Smooth muscle cell (in vitro differentiated cells): Measurements from ENCODE around the gene STT3B. TPM values are rescaled to one million over a fixed set of nuclear protein-coding genes. Genes with fewer than 3 reads are reported as not detected.

Experiments used
- DNase-seq: peaks from one replicate; lab custom pipeline; 2025; ENCODE audit not compliant: unreplicated experiment; lab: John Stamatoyannopoulos, UW
- H2AFZ ChIP-seq: fragments of 200-600 bp; sonication (generic); 2 replicates; pipeline ENCODE4 v1.6.0; 2016; ENCODE audit warnings: antibody characterized with exemption, low read depth, mild to moderate bottlenecking
- H3F3A ChIP-seq: fragments of 200-600 bp; sonication (generic); 2 replicates; pipeline ENCODE4 v1.6.0; 2017; ENCODE audit warnings: antibody characterized with exemption, low read depth
- H3K27ac ChIP-seq: fragments of 200-600 bp; sonication (generic); 2 replicates; pipeline ENCODE4 v1.5.1; 2016; ENCODE audit warnings: low read depth, mild to moderate bottlenecking
- H3K27me3 ChIP-seq: fragments of 200-600 bp; sonication (generic); 2 replicates; pipeline ENCODE4 v1.6.1; 2016; ENCODE audit warnings: low read depth, mild to moderate bottlenecking
- H3K36me3 ChIP-seq: fragments of 200-600 bp; sonication (generic); 2 replicates; pipeline ENCODE4 v1.5.1; 2016; ENCODE audit warnings: low read depth
- H3K4me1 ChIP-seq: fragments of 200-600 bp; sonication (generic); 2 replicates; pipeline ENCODE4 v1.5.1; 2016; ENCODE audit warnings: low read depth
- H3K4me2 ChIP-seq: fragments of 200-600 bp; sonication (generic); 2 replicates; pipeline ENCODE4 v1.6.0; 2016; ENCODE audit warnings: mild to moderate bottlenecking
- H3K4me3 ChIP-seq: fragments of 200-600 bp; sonication (generic); 2 replicates; pipeline ENCODE4 v1.5.1; 2016; ENCODE audit warnings: mild to moderate bottlenecking
- H3K79me2 ChIP-seq: fragments of 200-600 bp; sonication (generic); 2 replicates; pipeline ENCODE4 v1.6.0; 2016; ENCODE audit warnings: low read depth, mild to moderate bottlenecking
- H3K9ac ChIP-seq: fragments of 200-600 bp; sonication (generic); 2 replicates; pipeline ENCODE4 v1.6.0; 2016; ENCODE audit warnings: low read depth
- H3K9me3 ChIP-seq: fragments of 200-600 bp; sonication (generic); replicated peaks from 2 replicates; pipeline ENCODE4 v1.5.1; 2016; ENCODE audit warnings: low read depth
- H4K20me1 ChIP-seq: fragments of 200-600 bp; sonication (generic); 2 replicates; pipeline ENCODE4 v1.6.0; 2016; ENCODE audit warnings: low read depth
- WGBS: methylation state at CpG from one replicate; pipeline ENCODE4 v1.1.7; 2016; ENCODE audit warnings: low lambda C conversion rate; 5-methylcytosine and 5-hydroxymethylcytosine counted together
- polyA plus RNA-seq: library from polyadenylated mRNA; unstranded; fragments of >200 nt; fragmentation: Nextera tagmentation; extraction: Ambion mirVana; gene quantifications from 2 replicates; pipeline ENCODE4 v1.2.1, GENCODE V29; 2016
- total RNA-seq: library from RNA; depleted of rRNA; stranded (reverse); fragments of >200 nt; gene quantifications from 2 replicates; pipeline ENCODE4 v1.2.3, GENCODE V29; 2014
- TF ChIP-seq, protein P1 (sequence below): fragments of 200-600 bp; sonication (generic); IDR thresholded peaks from 2 replicates; pipeline ENCODE4 v1.5.1; 2017; ENCODE audit warnings: borderline replicate concordance, mild to moderate bottlenecking, antibody characterized with exemption; ENCODE audit not compliant: insufficient read depth, poor library complexity, severe bottlenecking

The STT3B gene
- total and polyA plus RNA-seq, 2 experiments from 2014 or later, result 79.1 to 191 TPM

DNA sequence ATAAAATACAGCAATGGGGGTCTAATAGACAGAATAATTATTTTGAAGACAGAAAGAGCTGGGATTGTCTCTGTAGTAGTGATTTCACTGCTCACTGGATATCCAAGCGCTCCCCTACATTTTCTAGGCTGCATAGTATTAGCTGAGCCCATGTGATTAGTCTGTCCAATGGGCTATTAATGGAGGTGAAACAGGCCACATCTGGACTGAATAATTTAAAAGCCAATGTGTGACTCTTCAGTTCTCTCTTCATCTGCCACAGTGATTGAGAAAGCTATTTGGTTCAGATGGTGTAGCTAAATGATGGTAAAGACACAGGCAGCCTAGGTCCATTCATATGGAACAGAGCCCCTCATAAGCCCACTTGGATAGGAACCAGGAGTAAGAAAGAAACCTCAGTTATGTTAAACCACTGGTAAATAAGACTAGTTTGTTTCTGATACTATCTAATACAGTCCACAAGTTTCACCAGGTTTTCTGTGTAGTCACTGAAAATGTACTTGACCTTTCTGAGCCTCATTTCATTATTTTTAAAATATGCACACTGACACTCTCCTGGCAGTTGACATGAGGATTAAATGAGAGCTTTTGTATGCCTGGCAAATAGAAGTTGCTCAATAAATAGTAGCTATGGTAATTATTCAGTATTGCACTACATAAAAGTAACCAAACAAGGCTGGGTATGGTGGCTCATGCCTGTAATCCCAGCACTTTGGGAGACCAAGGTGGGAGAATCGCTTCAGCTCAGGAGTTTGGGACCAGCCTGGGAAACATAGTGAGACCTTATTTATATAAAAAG is 17.0 kb upstream of the STT3B start:
- Histone ChIP-seq H2AFZ (no peak overlapping the region), H4K20me1 (no peaks in the 10 kb centered on the region), H3K4me2 (no peak overlapping the region), H3K79me2 (no peaks in the 10 kb centered on the region), H3K27me3 (no peaks in the 10 kb centered on the region), H3K4me1 (no peaks in the 10 kb centered on the region), H3K36me3 (no peaks in the 10 kb centered on the region), H3K4me3 (no peak overlapping the region), H3K9ac (no peak overlapping the region), H3F3A (no peaks in the 10 kb centered on the region), H3K27ac (no peak overlapping the region), H3K9me3 (no peaks in the 10 kb centered on the region)
- no peak for DNase-seq
- WGBS, result 100% methylated on average over 2 of the region's 2 CpGs
- TF ChIP-seq, protein P1, sequence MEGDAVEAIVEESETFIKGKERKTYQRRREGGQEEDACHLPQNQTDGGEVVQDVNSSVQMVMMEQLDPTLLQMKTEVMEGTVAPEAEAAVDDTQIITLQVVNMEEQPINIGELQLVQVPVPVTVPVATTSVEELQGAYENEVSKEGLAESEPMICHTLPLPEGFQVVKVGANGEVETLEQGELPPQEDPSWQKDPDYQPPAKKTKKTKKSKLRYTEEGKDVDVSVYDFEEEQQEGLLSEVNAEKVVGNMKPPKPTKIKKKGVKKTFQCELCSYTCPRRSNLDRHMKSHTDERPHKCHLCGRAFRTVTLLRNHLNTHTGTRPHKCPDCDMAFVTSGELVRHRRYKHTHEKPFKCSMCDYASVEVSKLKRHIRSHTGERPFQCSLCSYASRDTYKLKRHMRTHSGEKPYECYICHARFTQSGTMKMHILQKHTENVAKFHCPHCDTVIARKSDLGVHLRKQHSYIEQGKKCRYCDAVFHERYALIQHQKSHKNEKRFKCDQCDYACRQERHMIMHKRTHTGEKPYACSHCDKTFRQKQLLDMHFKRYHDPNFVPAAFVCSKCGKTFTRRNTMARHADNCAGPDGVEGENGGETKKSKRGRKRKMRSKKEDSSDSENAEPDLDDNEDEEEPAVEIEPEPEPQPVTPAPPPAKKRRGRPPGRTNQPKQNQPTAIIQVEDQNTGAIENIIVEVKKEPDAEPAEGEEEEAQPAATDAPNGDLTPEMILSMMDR, result no peak

DNA sequence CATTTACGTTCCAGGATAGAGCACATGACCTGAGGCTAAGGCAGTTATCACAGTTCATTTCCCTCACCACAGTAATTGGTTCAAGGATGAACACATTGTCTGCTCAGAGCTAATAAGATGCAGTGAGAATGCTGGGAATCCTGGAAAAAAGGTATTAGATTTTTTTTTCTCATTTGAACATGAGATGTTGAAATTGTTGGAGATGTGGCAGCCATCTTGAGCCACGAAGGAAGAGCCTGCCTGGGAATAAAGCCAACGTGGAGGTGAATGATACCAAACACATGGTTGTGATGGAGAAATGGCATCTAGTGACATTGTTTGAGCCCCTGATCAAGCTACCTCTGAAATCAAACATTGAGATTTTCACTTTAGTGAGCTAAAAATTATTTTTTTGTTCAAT is 16.0 kb upstream of the STT3B start:
- Histone ChIP-seq H3K4me1 (no peaks in the 10 kb centered on the region), H3K27me3 (no peaks in the 10 kb centered on the region), H2AFZ (no peak overlapping the region), H3K36me3 (no peaks in the 10 kb centered on the region), H4K20me1 (no peaks in the 10 kb centered on the region), H3F3A (no peaks in the 10 kb centered on the region), H3K27ac (no peak overlapping the region), H3K4me2 (no peak overlapping the region), H3K9ac (no peak overlapping the region), H3K4me3 (no peak overlapping the region), H3K79me2 (no peaks in the 10 kb centered on the region), H3K9me3 (no peaks in the 10 kb centered on the region)
- TF ChIP-seq, protein P1, result no peak
- DNase-seq, result no peak
- WGBS, result 88% methylated on average over 3 of the region's 3 CpGs

DNA sequence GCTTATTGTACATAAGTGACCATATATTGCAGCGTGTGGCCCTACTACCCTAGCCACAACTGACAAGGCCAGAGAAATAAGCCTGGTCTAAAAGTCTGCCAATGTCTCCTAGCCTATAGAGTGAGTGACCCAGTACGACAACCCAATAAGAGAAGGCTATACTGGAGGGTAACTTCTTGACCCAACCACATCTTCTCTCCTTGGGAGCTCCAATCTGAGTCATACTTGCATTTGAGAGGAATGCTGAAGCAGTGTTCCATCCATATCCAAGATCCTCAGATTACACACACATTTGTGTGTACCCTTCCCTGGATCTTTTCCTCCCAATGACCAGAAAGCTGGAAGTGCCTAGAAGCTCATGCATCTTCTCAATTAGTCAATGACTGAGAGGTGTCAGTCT is 11.3 kb upstream of the STT3B start:
- Histone ChIP-seq H2AFZ (no peak overlapping the region), H3K4me3 (no peak overlapping the region), H3K9ac (no peak overlapping the region), H3K9me3 (no peaks in the 10 kb centered on the region), H3K36me3 (no peaks in the 10 kb centered on the region), H3K27ac (no peak overlapping the region), H3K79me2 (no peaks in the 10 kb centered on the region), H3K4me2 (no peak overlapping the region), H3K4me1 (no peaks in the 10 kb centered on the region), H3K27me3 (no peaks in the 10 kb centered on the region), H3F3A (no peaks in the 10 kb centered on the region), H4K20me1 (no peaks in the 10 kb centered on the region)
- 95% methylated on average over 2 of the region's 2 CpGs for WGBS
- TF ChIP-seq, protein P1, result no peak
- no peak for DNase-seq

DNA sequence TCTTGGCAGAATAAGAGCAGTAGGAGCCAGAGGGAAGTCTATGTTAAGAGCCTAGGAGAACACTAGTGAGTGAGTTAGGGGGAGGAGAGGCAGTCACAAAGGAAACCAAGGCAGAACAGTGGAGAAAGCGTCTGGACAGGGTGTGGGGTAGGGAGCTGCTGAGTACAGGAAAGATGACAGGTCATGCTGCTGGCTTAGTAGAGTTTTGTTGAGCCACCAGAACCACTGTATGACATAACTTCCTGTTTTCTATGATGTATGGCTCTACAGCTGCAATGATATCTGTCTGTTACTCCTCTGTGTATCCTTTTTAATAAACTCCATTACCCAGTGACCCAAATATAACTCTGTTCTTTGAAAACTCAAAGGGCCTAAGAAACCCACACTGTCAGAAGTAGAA is 10.6 kb upstream of the STT3B start:
- 52% methylated on average over 1 of the region's 1 CpG for WGBS
- no peaks in the 10 kb centered on the region for H3K4me1 ChIP-seq
- no peaks in the 10 kb centered on the region for H3F3A ChIP-seq
- no peak overlapping the region for H3K4me2 ChIP-seq
- H4K20me1 ChIP-seq, result no peaks in the 10 kb centered on the region
- no peaks in the 10 kb centered on the region for H3K36me3 ChIP-seq
- TF ChIP-seq, protein P1, result no peak
- H3K79me2 ChIP-seq, result no peaks in the 10 kb centered on the region
- H3K9ac ChIP-seq, result no peak overlapping the region
- no peak for DNase-seq
- H3K4me3 ChIP-seq, result no peak overlapping the region
- H3K27me3 ChIP-seq, result no peaks in the 10 kb centered on the region
- no peak overlapping the region for H3K27ac ChIP-seq
- no peak overlapping the region for H2AFZ ChIP-seq
- H3K9me3 ChIP-seq, result no peaks in the 10 kb centered on the region
